GM23248 (cell line): ENCODE data around the gene FILIP1.

Experiments used
- EZH2 ChIP-seq: fragments of 200-600 bp; sonication (generic); IDR thresholded peaks from 2 replicates; pipeline ENCODE4 v1.6.1; 2018; ENCODE audit warnings: antibody characterized with exemption, mild to moderate bottlenecking; ENCODE audit not compliant: insufficient read depth, poor library complexity, severe bottlenecking
- EZH2phosphoT487 ChIP-seq: fragments of 200-600 bp; sonication (generic); IDR thresholded peaks from 2 replicates; pipeline ENCODE4 v1.6.1; 2018; ENCODE audit warnings: antibody characterized with exemption, moderate library complexity, mild to moderate bottlenecking, low read depth; ENCODE audit not compliant: insufficient read depth

DNA sequence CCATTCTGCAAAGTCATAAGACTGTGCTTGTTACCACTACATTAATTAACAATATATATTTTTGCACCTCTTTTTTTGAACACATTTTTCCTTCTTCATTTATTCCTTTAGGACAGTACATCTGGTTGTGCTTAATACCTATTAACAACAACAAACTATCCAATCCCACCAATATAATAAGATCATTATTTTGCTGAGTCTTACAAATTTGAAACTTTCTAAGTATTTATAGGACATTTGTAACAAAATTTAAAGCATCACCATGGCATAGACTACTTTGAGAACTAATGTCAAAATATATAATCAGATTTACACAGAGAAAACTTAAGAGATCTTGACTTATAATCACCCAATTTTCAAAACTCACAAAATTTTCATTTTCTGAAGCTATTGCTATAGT is 47.9 kb downstream of the FILIP1 start:
- TF ChIP-seq EZH2 (no peak), EZH2phosphoT487 (no peak)
